Colonic mucosa (tissue), 4 donors: ENCODE measurements around the gene TEX14. TPM values are rescaled to one million over a fixed set of nuclear protein-coding genes. Genes with fewer than 3 reads are reported as not detected.
"Not testable (repeated sequence)": the region's sequence is repeated elsewhere in the genome, so short reads cannot be mapped to it uniquely, and the experiment has no call there.

Experiments used
- DNase-seq: peaks from one replicate; pipeline ENCODE4 v3.0.0-alpha.2; 2020
- H3K27ac ChIP-seq: fragments of 200-600 bp; one replicate; pipeline ENCODE4 v1.8.0; 2021
- H3K27me3 ChIP-seq: fragments of 200-600 bp; one replicate; pipeline ENCODE4 v1.8.0; 2021
- H3K36me3 ChIP-seq: fragments of 200-600 bp; one replicate; pipeline ENCODE4 v1.8.0; 2021
- H3K4me1 ChIP-seq: fragments of 200-600 bp; one replicate; pipeline ENCODE4 v1.8.0; 2021; ENCODE audit warnings: mild to moderate bottlenecking
- H3K4me3 ChIP-seq: fragments of 200-600 bp; one replicate; pipeline ENCODE4 v1.8.0; 2021
- H3K9ac ChIP-seq, 2 donors: one replicate each; pipeline ENCODE4 v1.7.0; 2013; ENCODE audit warnings: control low read depth in 2 of 2, low read depth in 2 of 2, low read length in 2 of 2
- H3K9me3 ChIP-seq: fragments of 200-600 bp; one replicate; pipeline ENCODE4 v1.8.0; 2021
- intact Hi-C: fragments of 100-400 bp; cut with DNase I; formaldehyde crosslinking; loops from one replicate; pipeline ENCODE4 v1.14.1; 2022
- total RNA-seq, 2 donors: library from RNA; stranded (reverse); fragmentation: NEBNext Ultra II Directional in 1 of 2; extraction: Animal tissue kit (Norgen Biotek cat#: 25700) in 1 of 2; gene quantifications; one replicate each; pipeline ENCODE4 v1.2.1, GENCODE V29; 2021
- TF ChIP-seq, protein P1 (sequence below): fragments of 200-600 bp; IDR thresholded peaks from one replicate; pipeline ENCODE4 v1.8.0; 2022; ENCODE audit warnings: antibody characterized with exemption, mild to moderate bottlenecking
- donor health status: healthy.
- donor health status: DM: no; HTN: no; CAD: no.
- donor health status: DM: no; HTN: no; CAD: no.

The TEX14 gene
- total RNA-seq, 2 donors from 2014 or later: 0.10 TPM; not detected in 1

DNA sequence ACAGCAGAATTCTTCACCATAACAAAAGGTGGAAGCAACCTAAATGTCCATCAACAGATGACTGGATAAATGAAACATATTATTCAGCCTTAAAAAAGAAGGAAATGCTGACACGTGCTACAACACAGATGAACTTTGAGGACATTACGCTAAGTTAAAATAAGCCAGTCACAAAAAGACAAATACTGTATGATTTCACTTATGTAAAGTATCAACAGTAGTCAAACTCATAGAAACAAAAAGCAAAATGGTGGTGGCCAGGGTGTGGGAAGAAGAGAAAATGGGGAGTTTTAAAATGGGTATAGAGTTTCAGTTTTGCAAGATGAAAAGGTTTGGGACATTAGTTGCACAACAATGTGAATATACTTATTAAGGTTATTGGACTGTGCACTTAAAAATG, 127.6 kb downstream of the TEX14 start:
- H3K36me3 ChIP-seq: no peaks in the 10 kb centered on the region
- TF ChIP-seq, protein P1, sequence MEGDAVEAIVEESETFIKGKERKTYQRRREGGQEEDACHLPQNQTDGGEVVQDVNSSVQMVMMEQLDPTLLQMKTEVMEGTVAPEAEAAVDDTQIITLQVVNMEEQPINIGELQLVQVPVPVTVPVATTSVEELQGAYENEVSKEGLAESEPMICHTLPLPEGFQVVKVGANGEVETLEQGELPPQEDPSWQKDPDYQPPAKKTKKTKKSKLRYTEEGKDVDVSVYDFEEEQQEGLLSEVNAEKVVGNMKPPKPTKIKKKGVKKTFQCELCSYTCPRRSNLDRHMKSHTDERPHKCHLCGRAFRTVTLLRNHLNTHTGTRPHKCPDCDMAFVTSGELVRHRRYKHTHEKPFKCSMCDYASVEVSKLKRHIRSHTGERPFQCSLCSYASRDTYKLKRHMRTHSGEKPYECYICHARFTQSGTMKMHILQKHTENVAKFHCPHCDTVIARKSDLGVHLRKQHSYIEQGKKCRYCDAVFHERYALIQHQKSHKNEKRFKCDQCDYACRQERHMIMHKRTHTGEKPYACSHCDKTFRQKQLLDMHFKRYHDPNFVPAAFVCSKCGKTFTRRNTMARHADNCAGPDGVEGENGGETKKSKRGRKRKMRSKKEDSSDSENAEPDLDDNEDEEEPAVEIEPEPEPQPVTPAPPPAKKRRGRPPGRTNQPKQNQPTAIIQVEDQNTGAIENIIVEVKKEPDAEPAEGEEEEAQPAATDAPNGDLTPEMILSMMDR: no peak
- intact Hi-C loops: no loop called here

DNA sequence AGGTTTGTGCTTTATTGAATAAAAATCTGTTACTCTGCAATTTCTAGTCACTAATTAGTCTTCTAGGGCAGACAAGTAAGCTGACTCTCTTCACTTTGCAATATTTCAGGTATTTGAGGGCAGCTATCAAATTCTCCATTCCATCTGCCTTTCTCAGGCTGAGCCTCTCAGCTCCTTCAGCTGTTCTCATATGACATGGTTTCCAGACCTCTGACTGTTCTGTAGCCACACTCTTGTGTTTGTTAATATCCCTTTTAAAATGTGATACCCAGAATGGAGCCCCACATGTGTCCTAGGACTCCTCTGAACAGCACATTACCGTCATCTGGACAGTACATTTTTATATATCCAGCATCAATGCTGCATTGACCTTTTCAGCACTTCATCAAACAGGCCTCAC, 131.3 kb downstream of the TEX14 start:
- H3K9me3 ChIP-seq: no peaks in the 10 kb centered on the region
- TF ChIP-seq, protein P1: no peak
- H3K27me3 ChIP-seq: no peaks in the 10 kb centered on the region
- intact Hi-C loops: no loop called here
- no peak overlapping the region for H3K9ac ChIP-seq
- H3K27ac ChIP-seq: no peak overlapping the region
- no peak for DNase-seq
- no peaks in the 10 kb centered on the region for H3K36me3 ChIP-seq
- no peaks in the 10 kb centered on the region for H3K4me1 ChIP-seq
- H3K4me3 ChIP-seq: no peak overlapping the region

More for the DNA sequence above, 127.6 kb downstream of the TEX14 start:
- Histone ChIP-seq H3K27ac (no peak overlapping the region), H3K4me1 (no peaks in the 10 kb centered on the region), H3K27me3 (no peaks in the 10 kb centered on the region), H3K9ac (no peak overlapping the region), H3K4me3 (no peak overlapping the region), H3K9me3 (no peaks in the 10 kb centered on the region)
- DNase-seq: no peak

DNA sequence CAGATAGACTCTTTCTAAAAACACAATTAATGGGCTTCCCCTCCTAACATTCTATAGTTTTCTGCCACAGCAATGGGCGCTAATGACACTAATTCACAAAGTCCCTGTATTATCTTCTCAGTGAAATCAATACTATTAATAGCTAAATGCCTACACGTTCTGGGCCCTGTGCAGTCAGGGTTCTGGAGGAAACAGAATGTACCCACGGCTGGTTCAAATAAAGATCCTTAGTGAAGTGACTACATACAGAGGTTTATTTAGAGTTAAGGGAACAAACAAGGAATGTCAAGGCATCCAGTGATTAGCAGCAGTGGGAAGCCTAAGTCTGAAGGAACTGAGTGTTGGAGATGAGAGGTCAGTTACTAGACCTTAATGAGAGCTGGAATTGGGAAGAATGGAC, 133.9 kb downstream of the TEX14 start:
- Histone ChIP-seq H3K27ac (no peak overlapping the region), H3K27me3 (no peaks in the 10 kb centered on the region), H3K36me3 (no peaks in the 10 kb centered on the region), H3K4me1 (no peaks in the 10 kb centered on the region), H3K9me3 (no peaks in the 10 kb centered on the region), H3K4me3 (no peak overlapping the region), H3K9ac (no peak overlapping the region)
- intact Hi-C loops: no loop called here
- no peak for DNase-seq
- TF ChIP-seq, protein P1: no peak

DNA sequence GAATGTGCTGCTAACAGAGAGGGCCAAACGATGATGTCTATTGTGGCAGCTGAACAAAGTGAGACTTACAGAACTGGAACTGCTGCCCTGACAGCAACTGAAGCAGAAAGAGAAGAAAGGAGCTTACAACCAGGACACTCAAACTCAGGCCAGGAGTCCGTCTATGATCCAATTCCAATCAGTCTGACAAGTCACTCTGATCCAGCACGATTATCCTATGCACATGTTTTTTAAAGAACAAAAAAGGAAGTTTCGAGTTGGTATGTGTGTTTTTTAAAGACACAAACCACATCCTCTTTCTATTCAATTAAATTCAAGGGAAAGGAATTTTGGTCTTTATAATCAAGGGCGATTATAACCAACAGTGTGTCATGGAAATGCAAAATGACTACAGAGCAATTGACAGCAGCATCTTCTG, 135.0 kb downstream of the TEX14 start:
- H3K27ac ChIP-seq: no peak overlapping the region
- no peaks in the 10 kb centered on the region for H3K27me3 ChIP-seq
- intact Hi-C loops: no loop called here
- no peaks in the 10 kb centered on the region for H3K4me1 ChIP-seq
- no peaks in the 10 kb centered on the region for H3K9me3 ChIP-seq
- no peaks in the 10 kb centered on the region for H3K36me3 ChIP-seq
- no peak overlapping the region for H3K9ac ChIP-seq
- DNase-seq: no peak
- no peak overlapping the region for H3K4me3 ChIP-seq
- TF ChIP-seq, protein P1: no peak

DNA sequence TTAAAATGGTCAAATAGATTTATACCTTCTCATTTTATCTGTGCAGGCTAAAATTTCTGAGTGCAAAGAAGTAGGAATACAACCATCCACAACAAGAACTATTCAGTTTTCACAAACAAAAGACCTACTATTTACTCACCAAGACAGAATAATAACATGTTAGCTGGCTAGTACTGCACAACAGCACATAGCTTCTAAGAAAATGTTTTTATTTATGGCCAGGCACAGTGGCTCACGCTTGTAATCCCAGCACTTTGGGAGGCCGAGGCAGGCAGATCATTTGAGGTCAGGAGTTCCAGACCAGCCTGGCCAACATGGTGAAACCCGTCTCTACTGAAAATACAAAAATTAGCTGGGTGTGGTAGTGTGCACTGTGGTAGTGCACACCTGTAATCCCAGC, 136.7 kb downstream of the TEX14 start:
- H3K4me1 ChIP-seq, H3K4me3 ChIP-seq, H3K27me3 ChIP-seq, H3K36me3 ChIP-seq, H3K9me3 ChIP-seq, H3K9ac ChIP-seq, DNase-seq, intact Hi-C loops, H3K27ac ChIP-seq: not testable (repeated sequence)

DNA sequence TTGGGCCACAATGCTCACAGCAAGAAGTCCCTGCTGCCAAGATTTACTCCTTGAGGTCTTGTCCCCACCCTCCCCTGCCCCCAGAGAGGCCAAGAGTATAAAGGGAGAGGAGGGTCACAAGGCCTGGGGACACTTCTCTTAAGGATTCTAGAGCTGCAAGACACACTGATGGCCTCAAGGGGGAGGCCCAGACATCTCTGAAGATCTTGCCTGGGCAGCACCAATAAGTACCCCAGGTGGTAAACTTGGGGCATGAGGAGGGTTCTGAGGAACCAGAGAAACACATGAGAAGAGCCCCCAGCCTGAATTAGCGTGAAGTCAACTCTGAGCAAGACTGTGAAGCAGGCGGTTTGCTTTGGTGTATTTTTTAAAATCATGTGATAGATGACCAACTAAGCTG, 150.6 kb downstream of the TEX14 start:
- Histone ChIP-seq H3K9ac (no peak overlapping the region), H3K9me3 (no peaks in the 10 kb centered on the region), H3K36me3 (no peaks in the 10 kb centered on the region), H3K27me3 (no peaks in the 10 kb centered on the region), H3K4me3 (no peak overlapping the region), H3K4me1 (no peaks in the 10 kb centered on the region), H3K27ac (no peak overlapping the region)
- intact Hi-C loops: no loop called here
- TF ChIP-seq, protein P1: no peak
- DNase-seq: no peak
